GM12801 (cell line): Measurements from ENCODE around the gene EMD.

Experiments used
- CTCF ChIP-seq: IDR thresholded peaks from one replicate; pipeline ENCODE4 v1.5.1; 2011; ENCODE audit warnings: control low read depth; ENCODE audit not compliant: insufficient read length; ENCODE audit errors: extremely low read depth

EMD gene

GRCh38 chrX:154401918-154402621 lies 23.0 kb downstream of the EMD start:
- no peak for TF ChIP-seq CTCF

GRCh38 chrX:154402622-154403127 lies 23.6 kb downstream of the EMD start:
- TF ChIP-seq CTCF, result no peak

GRCh38 chrX:154403192-154403591 lies 24.1 kb downstream of the EMD start:
- TF ChIP-seq CTCF, result no peak

GRCh38 chrX:154403858-154404257 lies 24.8 kb downstream of the EMD start:
- TF ChIP-seq CTCF, result no peak

- no peak for TF ChIP-seq CTCF
These were observed 25.6 kb downstream of the EMD start for GRCh38 chrX:154404625-154405192.

GRCh38 chrX:154408659-154409221 lies 29.6 kb downstream of the EMD start:
- no peak for TF ChIP-seq CTCF

- no peak for TF ChIP-seq CTCF
These were observed 30.3 kb downstream of the EMD start, which contains the start of gene DNASE1L1 for GRCh38 chrX:154409222-154409871. Gene DNASE1L1 (minus strand): TSS chrX:154409254. CDS start chrX:154405568, 3,686 bp downstream.
